IMR-90 (cell line): Measurements from ENCODE around the gene STRN. TPM values are rescaled to one million over a fixed set of nuclear protein-coding genes. Genes with fewer than 3 reads are reported as not detected.

Source experiments
- ATAC-seq: fragments of 200-7000 bp; cut with Tn5 transposase; 2 replicates; pipeline ENCODE4 v1.9.1; 2020; ENCODE audit warnings: low read depth, mild to moderate bottlenecking, moderate library complexity
- BruUV-seq: library from RNA; stranded (reverse); fragments of 400-500 nt; replicated peaks from 2 replicates; lab custom pipeline; 2021; lab: Mats Ljungman, UMichigan
- CTCF ChIA-PET: fragments of 300-600 bp; formaldehyde crosslinking; extraction: SDS; loops from one replicate; lab custom pipeline; 2021; ENCODE audit warnings: antibody characterized with exemption; lab: Yijun Ruan, JAX
- POLR2A ChIA-PET: fragments of 300-600 bp; sonication (Branson Sonifier 250); formaldehyde crosslinking; loops from one replicate; lab custom pipeline; 2022; ENCODE audit warnings: antibody characterized with exemption; ENCODE audit not compliant: unreplicated experiment; lab: Charles Lee
- DNase-seq: peaks from one replicate; pipeline ENCODE4 v3.0.0; 2013
- H2AFZ ChIP-seq: replicated peaks from 2 replicates; pipeline ENCODE3; 2013; ENCODE audit warnings: low read length, mild to moderate bottlenecking; ENCODE audit not compliant: poor library complexity
- H2AK5ac ChIP-seq: 2 replicates; pipeline ENCODE4 v1.6.1; 2013; ENCODE audit warnings: low read depth, low read length, inconsistent platforms
- H2AK9ac ChIP-seq: replicated peaks from 2 replicates; pipeline ENCODE3; 2013; ENCODE audit warnings: mild to moderate bottlenecking, low read depth, low read length, moderate library complexity; ENCODE audit not compliant: poor library complexity
- H2BK120ac ChIP-seq: 2 replicates; pipeline ENCODE4 v1.6.1; 2013; ENCODE audit warnings: low read depth, low read length, inconsistent platforms
- H2BK15ac ChIP-seq: 3 replicates; pipeline ENCODE4 v1.6.1; 2013; ENCODE audit warnings: low read depth, low read length, inconsistent platforms
- H2BK20ac ChIP-seq: 2 replicates; pipeline ENCODE4 v1.6.1; 2013; ENCODE audit warnings: low read depth, mild to moderate bottlenecking, inconsistent platforms, low read length, moderate library complexity
- H2BK5ac ChIP-seq: 2 replicates; pipeline ENCODE4 v1.6.1; 2013; ENCODE audit warnings: mild to moderate bottlenecking, low read depth, low read length, inconsistent platforms; ENCODE audit not compliant: poor library complexity, severe bottlenecking
- H3K14ac ChIP-seq: replicated peaks from 2 replicates; pipeline ENCODE4 v1.6.1; 2013; ENCODE audit warnings: low read depth, low read length, inconsistent platforms
- H3K18ac ChIP-seq: 2 replicates; pipeline ENCODE4 v1.6.1; 2013; ENCODE audit warnings: low read depth, low read length, control low read depth
- H3K23ac ChIP-seq: 2 replicates; pipeline ENCODE4 v1.6.1; 2013; ENCODE audit warnings: low read depth, low read length, inconsistent platforms
- H3K27ac ChIP-seq: 2 replicates; pipeline ENCODE4 v1.5.1; 2013; ENCODE audit warnings: mild to moderate bottlenecking, control low read depth, low read length; ENCODE audit not compliant: insufficient read depth
- H3K27me3 ChIP-seq: 2 replicates; pipeline ENCODE4 v1.6.1; 2013; ENCODE audit warnings: low read length; ENCODE audit not compliant: control insufficient read depth, insufficient read depth
- H3K36me3 ChIP-seq: 2 replicates; pipeline ENCODE4 v1.6.1; 2013; ENCODE audit warnings: low read length, mixed read lengths; ENCODE audit not compliant: control insufficient read depth, insufficient read depth
- H3K4ac ChIP-seq: 2 replicates; pipeline ENCODE4 v1.6.1; 2013; ENCODE audit warnings: low read depth, low read length, inconsistent platforms
- H3K4me1 ChIP-seq: 2 replicates; pipeline ENCODE4 v1.6.1; 2013; ENCODE audit warnings: low read length, mixed read lengths; ENCODE audit not compliant: control insufficient read depth, insufficient read depth
- H3K4me2 ChIP-seq: 2 replicates; pipeline ENCODE4 v1.6.1; 2013; ENCODE audit warnings: low read depth, mild to moderate bottlenecking, control low read depth, low read length, moderate library complexity
- H3K4me3 ChIP-seq: 2 replicates; pipeline ENCODE4 v1.5.1; 2013; ENCODE audit warnings: low read depth, mild to moderate bottlenecking, control low read depth, low read length, moderate library complexity; ENCODE audit not compliant: insufficient read depth
- H3K56ac ChIP-seq: 2 replicates; pipeline ENCODE4 v1.6.1; 2013; ENCODE audit warnings: low read length, inconsistent platforms; ENCODE audit not compliant: insufficient read depth; ENCODE audit errors: extremely low read depth
- H3K79me1 ChIP-seq, 2 experiments: 2 replicates each; pipeline ENCODE4 v1.6.1; 2013; ENCODE audit warnings: low read length in 2 of 2, inconsistent platforms in 1 of 2, low read depth in 1 of 2
- H3K9ac ChIP-seq: 2 replicates; pipeline ENCODE4 v1.6.1; 2013; ENCODE audit warnings: low read depth, low read length, control low read depth
- H3K9me1 ChIP-seq: 2 replicates; pipeline ENCODE4 v1.6.1; 2013; ENCODE audit warnings: low read length, inconsistent platforms; ENCODE audit not compliant: insufficient read depth
- H3K9me3 ChIP-seq: 2 replicates; pipeline ENCODE4 v1.6.1; 2013; ENCODE audit warnings: low read length; ENCODE audit not compliant: control insufficient read depth, insufficient read depth
- H4K20me1 ChIP-seq: 2 replicates; pipeline ENCODE4 v1.6.1; 2013; ENCODE audit warnings: low read length, inconsistent platforms; ENCODE audit not compliant: insufficient read depth
- H4K5ac ChIP-seq: 2 replicates; pipeline ENCODE4 v1.6.1; 2013; ENCODE audit warnings: mild to moderate bottlenecking, low read depth, low read length, control low read depth
- H4K8ac ChIP-seq, 2 experiments: 2 replicates each; pipeline ENCODE4 v1.6.1; 2013; ENCODE audit warnings: low read depth in 2 of 2, low read length in 2 of 2, control low read depth in 1 of 2, inconsistent platforms in 1 of 2
- H4K91ac ChIP-seq: 2 replicates; pipeline ENCODE4 v1.6.1; 2013; ENCODE audit warnings: low read depth, low read length, inconsistent platforms; ENCODE audit not compliant: insufficient read depth
- BHLHE40 ChIP-seq: fragments of 150-350 bp; IDR thresholded peaks from 2 replicates; pipeline ENCODE4 v1.6.1; 2016; ENCODE audit warnings: mild to moderate bottlenecking, low read depth, low read length
- CEBPB ChIP-seq: IDR thresholded peaks from 2 replicates; pipeline ENCODE4 v1.6.1; 2012; ENCODE audit warnings: low read depth, low read length, improper control_type of control experiment
- CHD1 ChIP-seq: IDR thresholded peaks from 2 replicates; pipeline ENCODE4 v1.6.1; 2012; ENCODE audit warnings: low read depth, low read length, improper control_type of control experiment
- CTCF ChIP-seq: conservative IDR thresholded peaks from 2 replicates; pipeline ENCODE4 v1.5.1; 2012; ENCODE audit warnings: mild to moderate bottlenecking, low read depth, low read length, improper control_type of control experiment
- ELK1 ChIP-seq: fragments of 150-350 bp; IDR thresholded peaks from 2 replicates; pipeline ENCODE4 v1.6.1; 2016; ENCODE audit warnings: low read depth, mild to moderate bottlenecking, low read length, moderate library complexity, borderline replicate concordance
- FOS ChIP-seq: fragments of 150-350 bp; IDR thresholded peaks from 2 replicates; pipeline ENCODE4 v1.6.1; 2016; ENCODE audit warnings: low read depth, low read length
- MAFK ChIP-seq: IDR thresholded peaks from 2 replicates; pipeline ENCODE4 v1.6.1; 2012; ENCODE audit warnings: low read depth, low read length, improper control_type of control experiment
- MAZ ChIP-seq: IDR thresholded peaks from 2 replicates; pipeline ENCODE4 v1.6.1; 2012; ENCODE audit warnings: low read depth, mild to moderate bottlenecking, low read length, improper control_type of control experiment, moderate library complexity, borderline replicate concordance
- MXI1 ChIP-seq: IDR thresholded peaks from 2 replicates; pipeline ENCODE4 v1.6.1; 2012; ENCODE audit warnings: low read depth, mild to moderate bottlenecking, low read length, moderate library complexity, borderline replicate concordance
- NFE2L2 ChIP-seq: fragments of 150-350 bp; IDR thresholded peaks from 2 replicates; pipeline ENCODE4 v1.6.1; 2016; ENCODE audit warnings: low read depth, mild to moderate bottlenecking, low read length
- POLR2A ChIP-seq: IDR thresholded peaks from 2 replicates; pipeline ENCODE4 v1.6.1; 2012; ENCODE audit warnings: mild to moderate bottlenecking, low read depth, low read length
- RAD21 ChIP-seq: IDR thresholded peaks from 2 replicates; pipeline ENCODE4 v1.6.1; 2012; ENCODE audit warnings: low read length, improper control_type of control experiment
- RCOR1 ChIP-seq: IDR thresholded peaks from 2 replicates; pipeline ENCODE4 v1.6.1; 2012; ENCODE audit warnings: mild to moderate bottlenecking, low read length, improper control_type of control experiment; ENCODE audit not compliant: insufficient replicate concordance
- RFX5 ChIP-seq: IDR thresholded peaks from 2 replicates; pipeline ENCODE4 v1.8.0; 2012; ENCODE audit warnings: low read depth, mild to moderate bottlenecking, low read length, moderate library complexity
- SMC3 ChIP-seq: fragments of 150-350 bp; IDR thresholded peaks from 2 replicates; pipeline ENCODE4 v1.6.1; 2016; ENCODE audit warnings: low read depth, mild to moderate bottlenecking, antibody characterized with exemption, low read length, moderate library complexity
- USF2 ChIP-seq: fragments of 150-350 bp; IDR thresholded peaks from 2 replicates; pipeline ENCODE4 v1.6.1; 2017; ENCODE audit warnings: mild to moderate bottlenecking, antibody characterized with exemption, low read length, low read depth
- WGBS, 2 experiments: methylation state at CpG; one replicate each; pipeline versions ENCODE4 v1.1.5 to v1.1.7; 2013; ENCODE audit warnings: missing lambda C conversion rate in 2 of 2; ENCODE audit not compliant: insufficient read length in 1 of 2; ENCODE audit errors: extremely low coverage in 2 of 2; 5-methylcytosine and 5-hydroxymethylcytosine counted together
- dilution Hi-C: fragments of 300-500 bp; cut with HindIII; formaldehyde crosslinking; loops from one replicate; pipeline ENCODE4 v1.14.3; 2018; ENCODE audit warnings: low sequenced_read_pairs; ENCODE audit not compliant: unreplicated experiment
- in situ Hi-C: fragments of 300-500 bp; cut with MboI; formaldehyde crosslinking; loops from 3 replicates; pipeline ENCODE4 v1.14.3; 2019; ENCODE audit warnings: low sequenced_read_pairs, inconsistent platforms, mixed read lengths
- intact Hi-C: fragments of 100-400 bp; cut with micrococcal nuclease; formaldehyde crosslinking; loops from 2 replicates; pipeline ENCODE4 v1.10.0; 2022
- polyA plus RNA-seq, 3 experiments: library from polyadenylated mRNA; depleted of rRNA; stranded (reverse); fragments of >200 nt; gene quantifications; 2 replicates each; pipeline ENCODE4 v1.2.3, GENCODE V29; 2012; ENCODE audit warnings: low replicate concordance in 1 of 3
- total RNA-seq: library from RNA; depleted of rRNA; stranded (reverse); fragments of >200 nt; gene quantifications from 2 replicates; pipeline ENCODE4 v1.2.3, GENCODE V29; 2012

Gene STRN
- total and polyA plus RNA-seq, 2 of the 4 experiments (the other 2 are of a cell fraction) = 5.1 to 23.3 TPM

GRCh38 chr2:36871068-36871707 lies 95.1 kb downstream of the STRN start:
- no peak overlapping the region for H4K5ac ChIP-seq
- in situ Hi-C loops = no loop called here
- peaks cover 18% of the 10 kb centered on the region for H3K36me3 ChIP-seq
- H3K79me1 ChIP-seq = peaks cover 0 to 4% of the 10 kb centered on the region in 2 experiments; a peak in 3 of 4 replicates
- dilution Hi-C loops = no loop called here
- H2AK9ac ChIP-seq = no peak overlapping the region
- no peaks in the 10 kb centered on the region for H3K27me3 ChIP-seq
- H2BK5ac ChIP-seq = no peak overlapping the region
- H3K27ac ChIP-seq = no peak overlapping the region
- no peak overlapping the region for H3K56ac ChIP-seq
- H3K9me3 ChIP-seq = no peaks in the 10 kb centered on the region
- H2BK15ac ChIP-seq = no peak overlapping the region
- no TSS peak for BruUV-seq
- no peak overlapping the region for H2BK120ac ChIP-seq
- no peaks in the 10 kb centered on the region; the same call in 1 of the 2 replicates for H4K20me1 ChIP-seq
- intact Hi-C loops = no loop called here
- H4K8ac ChIP-seq = no peak overlapping the region
- no peak overlapping the region for H3K9ac ChIP-seq
- no peak for ATAC-seq
- no peak overlapping the region for H2AK5ac ChIP-seq
- no peak overlapping the region for H4K91ac ChIP-seq
- no peak overlapping the region for H3K14ac ChIP-seq
- no peak overlapping the region for H3K4me3 ChIP-seq
- no peak overlapping the region for H3K18ac ChIP-seq
- no peaks in the 10 kb centered on the region for H3K4me1 ChIP-seq
- H3K9me1 ChIP-seq = 0 out of 2 replicates have a peak, but pooled peaks cover 2% of the 10 kb centered on the region
- TF ChIP-seq FOS (no peak), MAFK (no peak), BHLHE40 (no peak), CTCF (no peak), RCOR1 (no peak), USF2 (no peak), POLR2A (no peak), MXI1 (no peak), CEBPB (no peak), RAD21 (no peak), CHD1 (no peak), RFX5 (no peak), MAZ (no peak), ELK1 (no peak), NFE2L2 (no peak), SMC3 (no peak)
- H3K23ac ChIP-seq = no peak overlapping the region
- CTCF ChIA-PET = interaction anchor here (1.0 kb wide), 1 partner anchor 20 kb away, joined by 3 read pairs; no protein-coding TSS in a partner anchor
- POLR2A ChIA-PET = interaction anchor here (0.6 kb wide), 1 partner anchor 85 kb away, joined by 3 read pairs; no protein-coding TSS in a partner anchor
- DNase-seq = no peak
- no peak overlapping the region for H2AFZ ChIP-seq
- H2BK20ac ChIP-seq = no peak overlapping the region
- WGBS, 2 experiments = no CpG with 5 or more reads among the region's 1 CpG
- no peak overlapping the region for H3K4me2 ChIP-seq
- H3K4ac ChIP-seq = no peak overlapping the region
